Right cardiac atrium (tissue), 5 donors: ENCODE data around the gene EPS8. TPM values are rescaled to one million over a fixed set of nuclear protein-coding genes. Genes with fewer than 3 reads are reported as not detected.

Experiments
- ATAC-seq, 2 donors: fragments of 200-7000 bp; cut with Tn5 transposase; one replicate each; pipeline versions ENCODE4 v1.8.0 to v1.9.1; 2020; ENCODE audit warnings: moderate library complexity in 2 of 2, mild to moderate bottlenecking in 1 of 2
- DNase-seq, 3 donors: peaks; one replicate each; pipeline ENCODE4 v3.0.0-alpha.2; 2020
- H3K27ac ChIP-seq: one replicate; pipeline ENCODE4 v1.5.1; 2013; ENCODE audit warnings: mild to moderate bottlenecking, low read length, control low read depth, moderate library complexity
- H3K27me3 ChIP-seq: one replicate; pipeline ENCODE4 v1.6.1; 2013; ENCODE audit not compliant: control insufficient read depth, insufficient read depth
- H3K4me1 ChIP-seq: one replicate; pipeline ENCODE4 v1.6.1; 2013; ENCODE audit warnings: low read length; ENCODE audit not compliant: control insufficient read depth, insufficient read depth
- H3K4me3 ChIP-seq: one replicate; pipeline ENCODE4 v1.5.1; 2013; ENCODE audit warnings: low read length, control low read depth
- H3K9me3 ChIP-seq: one replicate; pipeline ENCODE4 v1.6.1; 2013; ENCODE audit warnings: low read length; ENCODE audit not compliant: control insufficient read depth
- WGBS: extraction: QIAGEN DNeasy Blood & Tissue Kit; methylation state at CpG from one replicate; pipeline ENCODE4 v1.1.7; 2013; 5-methylcytosine and 5-hydroxymethylcytosine counted together
- intact Hi-C, 4 donors: fragments of 100-400 bp; cut with DNase I; formaldehyde crosslinking; loops; one replicate each; pipeline versions ENCODE4 v1.11.0 to v1.14.0; 2022 to 2023
- polyA plus RNA-seq: library from polyadenylated mRNA; stranded (reverse); fragments of 200-250 nt; gene quantifications from one replicate; pipeline ENCODE4 v1.2.3, GENCODE V29; 2013
- total RNA-seq, 4 donors: library from RNA; stranded (reverse); fragmentation: NEBNext Ultra II Directional; extraction: Animal tissue kit (Norgen Biotek cat#: 25700); gene quantifications; one replicate each; pipeline ENCODE4 v1.2.1, GENCODE V29; 2021
- donor health status: healthy with polysubstance abuse.
- donor health status: DM: no; HTN: yes; CAD: no.
- donor health status: DM: no; HTN: no; CAD: no.
- donor health status: DM: no; HTN: yes; CAD: no; lungs with severe emphysema.
- donor health status: DM: yes; HTN: yes; CAD: no.

Gene EPS8
- total and polyA plus RNA-seq, 5 donors: 18.6 to 39.7 (median 29.8) TPM

DNA sequence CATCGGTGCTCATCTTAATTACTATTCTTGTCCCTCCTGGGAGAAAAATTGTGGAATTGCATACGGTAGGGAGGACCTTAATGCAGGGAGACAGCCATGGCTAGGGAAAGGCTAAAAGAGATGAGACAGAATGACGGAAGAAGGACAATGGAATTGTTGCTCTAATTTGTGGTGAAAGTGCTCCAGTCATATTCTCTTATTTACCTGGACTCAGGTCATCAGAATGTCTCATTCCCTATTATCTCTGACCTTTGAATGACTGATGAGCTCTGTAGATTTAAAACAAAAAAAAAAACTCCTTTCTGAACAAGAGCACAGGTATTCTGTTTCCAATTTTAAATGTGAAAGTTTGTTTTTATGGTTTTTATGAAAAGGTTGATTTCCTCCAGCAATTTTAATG is 8.6 kb upstream of the EPS8 start:
- Histone ChIP-seq H3K4me3 (no peak overlapping the region), H3K4me1 (no peaks in the 10 kb centered on the region), H3K9me3 (no peaks in the 10 kb centered on the region), H3K27me3 (no peaks in the 10 kb centered on the region), H3K27ac (no peak overlapping the region)
- DNase-seq (no peak), ATAC-seq (no peak)
- intact Hi-C loops: loop anchor here in 1 of 4 donors (5.0 kb wide), 1 partner anchor 206 kb away; no protein-coding TSS in a partner anchor
- 78% methylated on average over 3 of the region's 3 CpGs for WGBS

GRCh38 chr12:15796493-15797141 is 7.4 kb upstream of the EPS8 start:
- ATAC-seq: no peak
- DNase-seq: no peak
- Histone ChIP-seq H3K27me3 (no peaks in the 10 kb centered on the region), H3K9me3 (no peaks in the 10 kb centered on the region), H3K4me1 (no peaks in the 10 kb centered on the region), H3K27ac (no peak overlapping the region), H3K4me3 (no peak overlapping the region)
- intact Hi-C loops: loop anchor here in 1 of 4 donors (5.0 kb wide), 1 partner anchor 204 kb away; no protein-coding TSS in a partner anchor
- 85% methylated on average over 4 of the region's 4 CpGs for WGBS

GRCh38 chr12:15794836-15795235 is 5.6 kb upstream of the EPS8 start:
- Histone ChIP-seq H3K27ac (no peak overlapping the region), H3K27me3 (no peaks in the 10 kb centered on the region), H3K4me1 (no peaks in the 10 kb centered on the region), H3K4me3 (no peak overlapping the region), H3K9me3 (no peaks in the 10 kb centered on the region)
- DNase-seq (no peak), ATAC-seq (no peak)
- intact Hi-C loops: loop anchor here in 1 of 4 donors (5.0 kb wide), 1 partner anchor 203 kb away; no protein-coding TSS in a partner anchor
- 97% methylated on average over 1 of the region's 1 CpG for WGBS

- H3K4me3 ChIP-seq: no peak overlapping the region
Observed at GRCh38 chr12:15794196-15794595, 5.0 kb upstream of the EPS8 start.

GRCh38 chr12:15788233-15789219 is 662 bp downstream of the EPS8 start:
- intact Hi-C loops: loop anchor here in 2 of 4 donors (5.0 to 10.0 kb wide), 2 partner anchors 56 to 64 kb away; no protein-coding TSS in a partner anchor
- Histone ChIP-seq H3K27me3 (no peaks in the 10 kb centered on the region), H3K27ac (peak overlapping the region; percentile 77), H3K9me3 (no peaks in the 10 kb centered on the region), H3K4me3 (peak overlapping the region; percentile 88), H3K4me1 (no peaks in the 10 kb centered on the region)
- ATAC-seq: peak; percentile 44 to 63
- under 1% methylated on average over 64 of the region's 64 CpGs for WGBS
- peak in 2 of 3 donors; percentile 56 to 85 for DNase-seq

More at GRCh38 chr12:15794196-15794595, 5.0 kb upstream of the EPS8 start:
- WGBS: 87% methylated on average over 3 of the region's 3 CpGs
- H3K4me1 ChIP-seq: no peaks in the 10 kb centered on the region
- H3K9me3 ChIP-seq: no peaks in the 10 kb centered on the region
- ATAC-seq (no peak), DNase-seq (no peak)
- no peak overlapping the region for H3K27ac ChIP-seq
- no peaks in the 10 kb centered on the region for H3K27me3 ChIP-seq
- intact Hi-C loops: no loop called here

DNA sequence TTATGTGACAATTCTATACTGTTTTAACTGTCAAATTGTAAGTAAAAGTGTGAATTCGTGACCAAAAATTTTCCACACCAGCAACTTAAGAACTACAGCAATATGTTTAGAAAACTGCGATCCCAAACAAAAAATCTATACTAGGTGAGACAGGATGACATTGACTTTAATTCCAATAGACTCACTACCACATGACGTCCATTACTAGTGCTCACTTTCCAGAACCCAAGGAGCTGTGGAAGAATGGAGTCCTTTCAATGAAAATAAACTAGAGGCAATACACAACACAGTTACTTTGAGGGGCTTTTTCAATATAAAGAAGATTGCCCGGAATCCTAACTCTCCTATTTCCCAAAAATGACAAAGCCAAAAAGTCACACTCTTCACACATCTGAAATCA is 1.4 kb downstream of the EPS8 start:
- intact Hi-C loops: loop anchor here in 2 of 4 donors (5.0 to 10.0 kb wide), 2 partner anchors 57 to 65 kb away; no protein-coding TSS in a partner anchor
- DNase-seq: no peak
- 50% methylated on average over 4 of the region's 4 CpGs for WGBS

GRCh38 chr12:15786772-15787171 is 2.4 kb downstream of the EPS8 start:
- Histone ChIP-seq H3K27ac (no peak overlapping the region), H3K4me3 (peak overlapping the region; percentile 12), H3K27me3 (no peaks in the 10 kb centered on the region), H3K9me3 (no peaks in the 10 kb centered on the region), H3K4me1 (no peaks in the 10 kb centered on the region)
- ATAC-seq (no peak), DNase-seq (no peak)
- WGBS: 60% methylated on average over 2 of the region's 2 CpGs
- intact Hi-C loops: loop anchor here in 2 of 4 donors (5.0 to 10.0 kb wide), 2 partner anchors 58 to 66 kb away; no protein-coding TSS in a partner anchor

More for the DNA sequence above, 1.4 kb downstream of the EPS8 start:
- no peak overlapping the region for H3K27ac ChIP-seq
- no peak for ATAC-seq
- H3K27me3 ChIP-seq: no peaks in the 10 kb centered on the region
- H3K4me3 ChIP-seq: peak overlapping the region; percentile 88
- no peaks in the 10 kb centered on the region for H3K4me1 ChIP-seq
- H3K9me3 ChIP-seq: no peaks in the 10 kb centered on the region

- ATAC-seq (no peak), DNase-seq (no peak)
- H3K4me1 ChIP-seq: no peaks in the 10 kb centered on the region
- H3K27ac ChIP-seq: no peak overlapping the region
- intact Hi-C loops: loop anchor here in 1 of 4 donors (10.0 kb wide), 1 partner anchor 62 kb away; no protein-coding TSS in a partner anchor
- no peaks in the 10 kb centered on the region for H3K9me3 ChIP-seq
- WGBS: 83% methylated on average over 1 of the region's 1 CpG
- H3K27me3 ChIP-seq: no peaks in the 10 kb centered on the region
- no peak overlapping the region for H3K4me3 ChIP-seq
Observed at GRCh38 chr12:15783288-15783687, 5.9 kb downstream of the EPS8 start.

GRCh38 chr12:15782667-15783066 is 6.5 kb downstream of the EPS8 start:
- Histone ChIP-seq H3K4me3 (no peak overlapping the region), H3K27ac (no peak overlapping the region), H3K9me3 (no peaks in the 10 kb centered on the region), H3K27me3 (no peaks in the 10 kb centered on the region), H3K4me1 (no peaks in the 10 kb centered on the region)
- ATAC-seq: no peak
- intact Hi-C loops: loop anchor here in 1 of 4 donors (10.0 kb wide), 1 partner anchor 62 kb away; no protein-coding TSS in a partner anchor
- 89% methylated on average over 8 of the region's 8 CpGs for WGBS
- DNase-seq: no peak

DNA sequence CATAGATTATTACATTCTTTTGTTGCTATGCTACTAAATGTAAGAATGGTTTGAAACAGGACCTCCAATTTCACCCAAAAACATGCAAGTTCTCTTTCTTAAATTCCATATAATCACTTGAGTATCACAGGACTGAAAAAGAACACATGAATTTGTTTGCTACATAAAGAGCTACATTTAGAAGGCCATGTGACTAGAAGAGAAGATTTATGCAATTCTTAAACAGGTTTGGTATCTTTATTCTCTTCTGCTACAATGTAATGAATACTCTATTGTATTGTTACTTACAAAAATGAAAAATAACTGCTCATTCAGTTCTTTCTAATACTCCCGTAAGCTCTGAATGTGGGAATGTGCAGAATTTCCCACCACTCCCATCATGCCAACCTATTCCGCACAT is 9.3 kb downstream of the EPS8 start:
- intact Hi-C loops: loop anchor here in 1 of 4 donors (10.0 kb wide), 2 partner anchors 65 to 185 kb away; no protein-coding TSS in a partner anchor
- 72% methylated on average over 2 of the region's 2 CpGs for WGBS
- H3K27ac ChIP-seq: no peak overlapping the region
- DNase-seq (no peak), ATAC-seq (no peak)
- no peak overlapping the region for H3K4me3 ChIP-seq
- H3K27me3 ChIP-seq: no peaks in the 10 kb centered on the region
- no peaks in the 10 kb centered on the region for H3K9me3 ChIP-seq
- H3K4me1 ChIP-seq: no peaks in the 10 kb centered on the region
